CD4-positive, alpha-beta T cell treated with Interleukin-4 for 4 hours (primary cell): Measurements from ENCODE around the gene ZNRF1.

Experiments
- DNase-seq: peaks from one replicate; pipeline ENCODE4 v3.0.0-alpha.2; 2020

The ZNRF1 gene

GRCh38 chr16:75101635-75102034 is 102.8 kb downstream of the ZNRF1 start:
- no peak for DNase-seq

GRCh38 chr16:75102595-75102994 is 103.8 kb downstream of the ZNRF1 start:
- no peak for DNase-seq

GRCh38 chr16:75103994-75104393 is 105.2 kb downstream of the ZNRF1 start:
- no peak for DNase-seq

GRCh38 chr16:75104836-75105235 is 106.0 kb downstream of the ZNRF1 start:
- DNase-seq = no peak

GRCh38 chr16:75105306-75106061 is 106.7 kb downstream of the ZNRF1 start:
- DNase-seq = peak; percentile 16

- DNase-seq = no peak
Measured at GRCh38 chr16:75106351-75107274, 107.8 kb downstream of the ZNRF1 start.

- no peak for DNase-seq
Measured at GRCh38 chr16:75107505-75107904, 108.7 kb downstream of the ZNRF1 start.

GRCh38 chr16:75108792-75109731 is 110.2 kb downstream of the ZNRF1 start:
- peak; percentile 75 for DNase-seq

GRCh38 chr16:75109732-75110243 is 111.0 kb downstream of the ZNRF1 start:
- no peak for DNase-seq

- DNase-seq = peak; percentile 74
Measured at GRCh38 chr16:75110637-75111513, 112.1 kb downstream of the ZNRF1 start.

GRCh38 chr16:75111514-75111940 is 112.7 kb downstream of the ZNRF1 start:
- no peak for DNase-seq

- DNase-seq = no peak
Measured at GRCh38 chr16:75111961-75112733, 113.3 kb downstream of the ZNRF1 start.

- DNase-seq = no peak
Measured at GRCh38 chr16:75112734-75113491, 114.1 kb downstream of the ZNRF1 start.

- DNase-seq = no peak
Measured at GRCh38 chr16:75113541-75114121, 114.8 kb downstream of the ZNRF1 start.

GRCh38 chr16:75114179-75114945 is 115.5 kb downstream of the ZNRF1 start:
- no peak for DNase-seq

- DNase-seq = no peak
Measured at GRCh38 chr16:75114946-75115825, 116.4 kb downstream of the ZNRF1 start.

- DNase-seq = no peak
Measured at GRCh38 chr16:75116081-75116910, 117.5 kb downstream of the ZNRF1 start, which contains the start of gene LDHD. Gene LDHD (minus strand): TSS chr16:75116780. CDS start chr16:75116720, 60 bp downstream.
